ENCODE results near the gene B3GNT4. TPM values are rescaled to one million over a fixed set of nuclear protein-coding genes. Genes with fewer than 3 reads are reported as not detected.

Gene B3GNT4
- total RNA-seq, 1 experiment from 2014 or later = 1.8 TPM

GRCh38 chr12:122228092-122228491, 24.6 kb downstream of the B3GNT4 start:
- no TSS peak for BruUV-seq (replicated peaks)
- Mint-ChIP-seq H3K9me3 (ENCODE audit: unreplicated experiment) (no peaks in the 10 kb centered on the region), H3K4me1 (ENCODE audit: insufficient read depth, unreplicated experiment) (peaks cover 16% of the 10 kb centered on the region), H3K4me3 (ENCODE audit: unreplicated experiment) (no peak overlapping the region), H3K27me3 (ENCODE audit: insufficient read depth, unreplicated experiment) (no peaks in the 10 kb centered on the region), H3K36me3 (ENCODE audit: insufficient read depth, unreplicated experiment) (peaks cover 47% of the 10 kb centered on the region), H3K27ac (ENCODE audit: low read depth, unreplicated experiment) (no peak overlapping the region)
- CTCF ChIA-PET = no interaction called here
- no peak for DNase-seq (ENCODE audit: unreplicated experiment)
- TF ChIP-seq, protein P1, sequence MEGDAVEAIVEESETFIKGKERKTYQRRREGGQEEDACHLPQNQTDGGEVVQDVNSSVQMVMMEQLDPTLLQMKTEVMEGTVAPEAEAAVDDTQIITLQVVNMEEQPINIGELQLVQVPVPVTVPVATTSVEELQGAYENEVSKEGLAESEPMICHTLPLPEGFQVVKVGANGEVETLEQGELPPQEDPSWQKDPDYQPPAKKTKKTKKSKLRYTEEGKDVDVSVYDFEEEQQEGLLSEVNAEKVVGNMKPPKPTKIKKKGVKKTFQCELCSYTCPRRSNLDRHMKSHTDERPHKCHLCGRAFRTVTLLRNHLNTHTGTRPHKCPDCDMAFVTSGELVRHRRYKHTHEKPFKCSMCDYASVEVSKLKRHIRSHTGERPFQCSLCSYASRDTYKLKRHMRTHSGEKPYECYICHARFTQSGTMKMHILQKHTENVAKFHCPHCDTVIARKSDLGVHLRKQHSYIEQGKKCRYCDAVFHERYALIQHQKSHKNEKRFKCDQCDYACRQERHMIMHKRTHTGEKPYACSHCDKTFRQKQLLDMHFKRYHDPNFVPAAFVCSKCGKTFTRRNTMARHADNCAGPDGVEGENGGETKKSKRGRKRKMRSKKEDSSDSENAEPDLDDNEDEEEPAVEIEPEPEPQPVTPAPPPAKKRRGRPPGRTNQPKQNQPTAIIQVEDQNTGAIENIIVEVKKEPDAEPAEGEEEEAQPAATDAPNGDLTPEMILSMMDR (IDR thresholded peaks at IDR 0.05; ENCODE audit: unreplicated experiment) = no peak
- intact Hi-C loops (cut with micrococcal nuclease) = no loop called here
- POLR2A ChIA-PET = no interaction called here

DNA sequence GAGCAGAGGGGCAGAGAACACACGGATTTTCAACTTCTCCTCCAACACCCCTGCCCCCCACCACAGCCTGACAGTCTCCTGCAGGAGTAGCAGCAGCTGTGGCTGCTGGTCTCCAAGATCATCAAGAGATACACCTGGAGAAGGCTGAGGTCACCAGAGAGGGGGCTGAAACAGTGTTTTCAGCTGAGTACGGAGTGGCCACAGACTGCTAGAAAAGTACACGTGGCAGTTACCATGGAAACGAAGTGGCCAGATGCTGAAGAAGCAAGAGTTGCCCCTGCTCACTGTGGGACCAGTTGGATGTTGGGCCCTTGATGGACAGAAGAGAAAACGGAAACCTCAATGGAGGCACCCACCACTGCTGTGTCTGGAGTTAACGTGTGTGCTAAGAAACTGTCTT, 27.3 kb downstream of the B3GNT4 start:
- ChIA-PET POLR2A (interaction anchor here (0.6 kb wide), 1 partner anchor 34 kb away, joined by 3 read pairs; no protein-coding TSS in a partner anchor), CTCF (no interaction called here)
- Mint-ChIP-seq H3K36me3 (ENCODE audit: insufficient read depth, unreplicated experiment) (peaks cover 55% of the 10 kb centered on the region), H3K27ac (ENCODE audit: low read depth, unreplicated experiment) (no peak overlapping the region), H3K4me1 (ENCODE audit: insufficient read depth, unreplicated experiment) (no peaks in the 10 kb centered on the region), H3K9me3 (ENCODE audit: unreplicated experiment) (no peaks in the 10 kb centered on the region), H3K27me3 (ENCODE audit: insufficient read depth, unreplicated experiment) (no peaks in the 10 kb centered on the region), H3K4me3 (ENCODE audit: unreplicated experiment) (no peak overlapping the region)
- intact Hi-C loops (cut with micrococcal nuclease) = no loop called here
- TF ChIP-seq, protein P1 (IDR thresholded peaks at IDR 0.05; ENCODE audit: unreplicated experiment) = no peak
- no peak for DNase-seq (ENCODE audit: unreplicated experiment)
- no TSS peak for BruUV-seq (replicated peaks)

- no peaks in the 10 kb centered on the region for H3K27me3 Mint-ChIP-seq (ENCODE audit: insufficient read depth, unreplicated experiment)
Measured at GRCh38 chr12:122232691-122233090, 29.2 kb downstream of the B3GNT4 start.

GRCh38 chr12:122235741-122236140, 32.2 kb downstream of the B3GNT4 start:
- ChIA-PET POLR2A (interaction anchor here (0.5 to 1.2 kb wide), 3 partner anchors 10 to 161 kb away, joined by 3 to 4 read pairs (median 3); partner anchors contain the start of gene DIABLO), CTCF (interaction anchor here (0.7 to 1.2 kb wide), 3 partner anchors 24 to 120 kb away, joined by 3 to 4 read pairs (median 4); no protein-coding TSS in a partner anchor)

More at GRCh38 chr12:122232691-122233090, 29.2 kb downstream of the B3GNT4 start:
- ChIA-PET POLR2A (interaction anchor here (0.6 kb wide), 1 partner anchor 8 kb away, joined by 3 read pairs; no protein-coding TSS in a partner anchor), CTCF (interaction anchor here (0.5 to 1.1 kb wide), 2 partner anchors 110 to 1561 kb away, joined by 3 to 5 read pairs; no protein-coding TSS in a partner anchor)
- TF ChIP-seq, protein P1 (IDR thresholded peaks at IDR 0.05; ENCODE audit: unreplicated experiment) = no peak
- H3K36me3 Mint-ChIP-seq (ENCODE audit: insufficient read depth, unreplicated experiment) = peaks cover 60% of the 10 kb centered on the region
- H3K4me3 Mint-ChIP-seq (ENCODE audit: unreplicated experiment) = no peak overlapping the region
- no TSS peak for BruUV-seq (replicated peaks)
- intact Hi-C loops (cut with micrococcal nuclease) = no loop called here
- H3K9me3 Mint-ChIP-seq (ENCODE audit: unreplicated experiment) = no peaks in the 10 kb centered on the region
- no peak for DNase-seq (ENCODE audit: unreplicated experiment)
- H3K4me1 Mint-ChIP-seq (ENCODE audit: insufficient read depth, unreplicated experiment) = no peaks in the 10 kb centered on the region
- no peak overlapping the region for H3K27ac Mint-ChIP-seq (ENCODE audit: low read depth, unreplicated experiment)

More at GRCh38 chr12:122235741-122236140, 32.2 kb downstream of the B3GNT4 start:
- no peaks in the 10 kb centered on the region for H3K9me3 Mint-ChIP-seq (ENCODE audit: unreplicated experiment)
- H3K27me3 Mint-ChIP-seq (ENCODE audit: insufficient read depth, unreplicated experiment) = no peaks in the 10 kb centered on the region
- peaks cover 6% of the 10 kb centered on the region for H3K4me1 Mint-ChIP-seq (ENCODE audit: insufficient read depth, unreplicated experiment)
- BruUV-seq (replicated peaks) = no TSS peak
- no peak overlapping the region for H3K27ac Mint-ChIP-seq (ENCODE audit: low read depth, unreplicated experiment)
- intact Hi-C loops (cut with micrococcal nuclease) = no loop called here
- no peak for DNase-seq (ENCODE audit: unreplicated experiment)
- H3K36me3 Mint-ChIP-seq (ENCODE audit: insufficient read depth, unreplicated experiment) = peaks cover 75% of the 10 kb centered on the region
- H3K4me3 Mint-ChIP-seq (ENCODE audit: unreplicated experiment) = no peak overlapping the region
- TF ChIP-seq, protein P1 (IDR thresholded peaks at IDR 0.05; ENCODE audit: unreplicated experiment) = no peak

Measured in MCF 10A (cell line).